ENCODE data around the gene NEK5. TPM values are rescaled to one million over a fixed set of nuclear protein-coding genes. Genes with fewer than 3 reads are reported as not detected.

NEK5 gene
- total RNA-seq, 1 donor from 2014 or later, result 0.94 TPM

GRCh38 chr13:52009946-52010345 is 118.9 kb downstream of the NEK5 start:
- no peak for DNase-seq

- no peak for DNase-seq
Measured at GRCh38 chr13:52006523-52007245, 122.2 kb downstream of the NEK5 start.

- no peak for DNase-seq
Measured at GRCh38 chr13:52005841-52006522, 122.9 kb downstream of the NEK5 start.

GRCh38 chr13:52004511-52005170 is 124.2 kb downstream of the NEK5 start:
- DNase-seq, result no peak

GRCh38 chr13:52003541-52003940 is 125.3 kb downstream of the NEK5 start:
- no peak for DNase-seq

- no peak for DNase-seq
Measured at GRCh38 chr13:52002361-52002760, 126.5 kb downstream of the NEK5 start.

- DNase-seq, result no peak
Measured at GRCh38 chr13:52001120-52001731, 127.6 kb downstream of the NEK5 start.

- DNase-seq, result no peak
Measured at GRCh38 chr13:51999921-52000320, 129.0 kb downstream of the NEK5 start.

- peak; percentile 61 for DNase-seq
Measured at GRCh38 chr13:51999510-51999911, 129.4 kb downstream of the NEK5 start.

GRCh38 chr13:51998723-51999509 is 130.0 kb downstream of the NEK5 start:
- DNase-seq, result no peak

GRCh38 chr13:51997641-51998330 is 131.1 kb downstream of the NEK5 start:
- no peak for DNase-seq

- no peak for DNase-seq
Measured at GRCh38 chr13:51997186-51997585, 131.7 kb downstream of the NEK5 start.

- no peak for DNase-seq
Measured at GRCh38 chr13:51996641-51997040, 132.2 kb downstream of the NEK5 start.

GRCh38 chr13:51995677-51996551 is 133.0 kb downstream of the NEK5 start:
- DNase-seq, result peak; percentile 15

GRCh38 chr13:51993713-51994112 is 135.2 kb downstream of the NEK5 start:
- DNase-seq, result no peak

- no peak for DNase-seq
Measured at GRCh38 chr13:51988988-51989618, 139.8 kb downstream of the NEK5 start.

Measured in occipital lobe (tissue), 2 donors.